GM18507 (cell line): Measurements from ENCODE around the gene YBX2.
A peak's percentile ranks its signal among the peaks of the same experiment; 100 is the strongest.
"Not testable (repeated sequence)": the region's sequence is repeated elsewhere in the genome, so short reads cannot be mapped to it uniquely, and the experiment has no call there.

Experiments used
- DNase-seq: peaks from one replicate; pipeline ENCODE4 v3.0.0; 2011; ENCODE audit warnings: low read depth; ENCODE audit not compliant: insufficient read length; ENCODE audit errors: extremely low spot score
- FAIRE-seq: peaks from 2 replicates; lab custom pipeline; 2011; peaks lifted over from hg19 to GRCh38; lab: Jason Lieb, UNC

Gene YBX2

GRCh38 chr17:7294614-7295153, at the start of gene YBX2:
Gene YBX2, minus strand, starts transcription at chr17:7294639. Its CDS starts 139 bp downstream, at chr17:7294500.
- FAIRE-seq, result no peak
- DNase-seq, result no peak

- FAIRE-seq, result no peak
- DNase-seq, result no peak
Observed at GRCh38 chr17:7343250-7343649, 48.8 kb upstream of the YBX2 start.

- no peak for FAIRE-seq
Observed at GRCh38 chr17:7341842-7342241, 47.4 kb upstream of the YBX2 start.

GRCh38 chr17:7340179-7340578, 45.7 kb upstream of the YBX2 start:
- FAIRE-seq (no peak), DNase-seq (no peak)

More at GRCh38 chr17:7341842-7342241, 47.4 kb upstream of the YBX2 start:
- DNase-seq, result no peak

- not testable (repeated sequence) for FAIRE-seq, DNase-seq
Observed at GRCh38 chr17:7337600-7337999, 43.2 kb upstream of the YBX2 start.

GRCh38 chr17:7336240-7337175, 42.1 kb upstream of the YBX2 start, which contains the start of gene ACAP1:
Gene ACAP1, plus strand, starts transcription at chr17:7336529. Its CDS starts 206 bp downstream, at chr17:7336735.
- DNase-seq (no peak), FAIRE-seq (peak; percentile 93)

GRCh38 chr17:7335765-7336164, 41.3 kb upstream of the YBX2 start:
- DNase-seq, FAIRE-seq: not testable (repeated sequence)

GRCh38 chr17:7334938-7335538, 40.6 kb upstream of the YBX2 start:
- FAIRE-seq, result no peak
- DNase-seq, result no peak

GRCh38 chr17:7332600-7333069, 38.2 kb upstream of the YBX2 start:
- FAIRE-seq, result peak; percentile 62
- not testable (repeated sequence) for DNase-seq

- FAIRE-seq, result no peak
- DNase-seq, result no peak
Observed at GRCh38 chr17:7332111-7332510, 37.7 kb upstream of the YBX2 start.

- FAIRE-seq (no peak), DNase-seq (no peak)
Observed at GRCh38 chr17:7330638-7331015, 36.2 kb upstream of the YBX2 start.

GRCh38 chr17:7329997-7330637, 35.7 kb upstream of the YBX2 start:
- no peak for DNase-seq
- no peak for FAIRE-seq

GRCh38 chr17:7329374-7329996, 35.0 kb upstream of the YBX2 start:
- peak; percentile 96 for DNase-seq
- FAIRE-seq, result peak; percentile 100

GRCh38 chr17:7328840-7329373, 34.5 kb upstream of the YBX2 start, which contains the start of gene NEURL4:
Gene NEURL4, minus strand, starts transcription at chr17:7329335. Its CDS starts 23 bp downstream, at chr17:7329312.
- no peak for DNase-seq
- peak; percentile 67 for FAIRE-seq

- DNase-seq (no peak), FAIRE-seq (no peak)
Observed at GRCh38 chr17:7328009-7328408, 33.6 kb upstream of the YBX2 start.

GRCh38 chr17:7327501-7327900, 33.1 kb upstream of the YBX2 start:
- FAIRE-seq (no peak), DNase-seq (no peak)

- DNase-seq, result no peak
- no peak for FAIRE-seq
Observed at GRCh38 chr17:7327056-7327455, 32.6 kb upstream of the YBX2 start.

- no peak for FAIRE-seq
- no peak for DNase-seq
Observed at GRCh38 chr17:7326186-7326585, 31.7 kb upstream of the YBX2 start.

GRCh38 chr17:7325031-7325528, 30.6 kb upstream of the YBX2 start:
- FAIRE-seq (no peak), DNase-seq (no peak)
